SU-DHL-6 (cell line): ENCODE measurements around the gene NEK6.

Experiments used
- H2AFZ ChIP-seq: fragments of 200-600 bp; sonication (generic); 2 replicates; pipeline ENCODE4 v1.6.1; 2014; ENCODE audit warnings: low read depth, mild to moderate bottlenecking, moderate library complexity, mixed read lengths, antibody characterized with exemption, low read length; ENCODE audit not compliant: severe bottlenecking
- H3F3A ChIP-seq: fragments of 200-600 bp; shearing (Covaris generic); 2 replicates; pipeline ENCODE4 v1.6.0; 2016; ENCODE audit warnings: antibody characterized with exemption, mild to moderate bottlenecking; ENCODE audit not compliant: insufficient read depth
- H3K27ac ChIP-seq: fragments of 200-600 bp; sonication (generic); 2 replicates; pipeline ENCODE4 v1.5.1; 2016; ENCODE audit warnings: low read depth, mild to moderate bottlenecking, low read length, moderate library complexity, mixed read lengths
- H3K27me3 ChIP-seq: fragments of 200-600 bp; sonication (generic), shearing (Covaris generic); 2 replicates; pipeline ENCODE4 v1.6.0; 2014; ENCODE audit warnings: mild to moderate bottlenecking, low read length
- H3K36me3 ChIP-seq: fragments of 200-600 bp; sonication (generic); 2 replicates; pipeline ENCODE4 v1.6.1; 2014; ENCODE audit warnings: mild to moderate bottlenecking, low read length, mixed read lengths
- H3K4me2 ChIP-seq: fragments of 300-600, 200-600 bp; shearing (Covaris generic), sonication (generic); 2 replicates; pipeline ENCODE4 v1.6.0; 2014; ENCODE audit warnings: low read length, low read depth, mild to moderate bottlenecking; ENCODE audit not compliant: poor library complexity, severe bottlenecking
- H3K4me3 ChIP-seq: fragments of 200-600 bp; sonication (generic); 2 replicates; pipeline ENCODE4 v1.5.1; 2014; ENCODE audit warnings: antibody characterized with exemption, low read length, mild to moderate bottlenecking, mixed read lengths; ENCODE audit not compliant: insufficient read depth, poor library complexity, severe bottlenecking
- H3K79me2 ChIP-seq: fragments of 200-600 bp; sonication (generic); 2 replicates; pipeline ENCODE4 v1.6.1; 2014; ENCODE audit warnings: mild to moderate bottlenecking, low read length, moderate library complexity; ENCODE audit not compliant: insufficient read depth
- H3K9ac ChIP-seq: fragments of 200-600 bp; sonication (generic); 2 replicates; pipeline ENCODE4 v1.7.0; 2014; ENCODE audit warnings: mild to moderate bottlenecking, low read length
- H3K9me2 ChIP-seq: fragments of 200-600 bp; sonication (generic); replicated peaks from 2 replicates; pipeline ENCODE4 v1.6.1; 2014; ENCODE audit warnings: low read length; ENCODE audit not compliant: insufficient read depth
- H3K9me3 ChIP-seq: fragments of 200-600 bp; sonication (generic); 2 replicates; pipeline ENCODE4 v1.6.1; 2014; ENCODE audit warnings: low read length, mixed read lengths; ENCODE audit not compliant: insufficient read depth
- H4K20me1 ChIP-seq: fragments of 200-600 bp; sonication (generic); 2 replicates; pipeline ENCODE4 v1.6.1; 2014; ENCODE audit warnings: low read depth, mild to moderate bottlenecking, antibody characterized with exemption, low read length, moderate library complexity, mixed read lengths
- CTCF ChIP-seq: fragments of 200-600 bp; sonication (generic); IDR thresholded peaks from one replicate; pipeline ENCODE4 v1.5.1; 2017; ENCODE audit warnings: antibody characterized with exemption, mild to moderate bottlenecking, low read length, moderate library complexity; ENCODE audit not compliant: insufficient read depth, poor library complexity, severe bottlenecking
- EZH2phosphoT487 ChIP-seq: fragments of 200-600 bp; sonication (generic), shearing (Covaris generic); conservative IDR thresholded peaks from 2 replicates; pipeline ENCODE4 v1.6.1; 2018; ENCODE audit warnings: mild to moderate bottlenecking, antibody characterized with exemption, low read length, moderate library complexity, mixed read lengths

The NEK6 gene

GRCh38 chr9:124299515-124300090 is 41.9 kb downstream of the NEK6 start:
- Histone ChIP-seq H3K9me2 (no peaks in the 10 kb centered on the region), H3K27me3 (no peaks in the 10 kb centered on the region), H3K9ac (no peak overlapping the region), H3K9me3 (no peaks in the 10 kb centered on the region), H3K27ac (no peak overlapping the region), H3F3A (no peaks in the 10 kb centered on the region; the same call in 1 of the 2 replicates), H2AFZ (no peak overlapping the region), H3K4me2 (no peak overlapping the region), H3K36me3 (0 out of 2 replicates have a peak, but pooled peaks cover under 1% of the 10 kb centered on the region), H3K4me3 (no peak overlapping the region), H4K20me1 (peaks cover 14% of the 10 kb centered on the region; the same call in 1 of the 2 replicates), H3K79me2 (peaks cover 100% of the 10 kb centered on the region)
- TF ChIP-seq EZH2phosphoT487, result no peak
- no peak for TF ChIP-seq CTCF

GRCh38 chr9:124300312-124300711 is 42.6 kb downstream of the NEK6 start:
- no peaks in the 10 kb centered on the region for H3K9me2 ChIP-seq
- no peaks in the 10 kb centered on the region for H3K27me3 ChIP-seq
- no peaks in the 10 kb centered on the region; the same call in 1 of the 2 replicates for H3F3A ChIP-seq
- no peak overlapping the region for H3K4me2 ChIP-seq
- TF ChIP-seq EZH2phosphoT487 (no peak), CTCF (no peak)
- H3K36me3 ChIP-seq, result 0 out of 2 replicates have a peak, but pooled peaks cover 3% of the 10 kb centered on the region
- no peaks in the 10 kb centered on the region for H3K9me3 ChIP-seq
- peaks cover 14% of the 10 kb centered on the region; the same call in 1 of the 2 replicates for H4K20me1 ChIP-seq
- peaks cover 99% of the 10 kb centered on the region for H3K79me2 ChIP-seq
- H3K4me3 ChIP-seq, result no peak overlapping the region
- H2AFZ ChIP-seq, result no peak overlapping the region
- H3K9ac ChIP-seq, result no peak overlapping the region
- H3K27ac ChIP-seq, result no peak overlapping the region

GRCh38 chr9:124302921-124303320 is 45.2 kb downstream of the NEK6 start:
- Histone ChIP-seq H3K9me3 (no peaks in the 10 kb centered on the region), H3K36me3 (0 out of 2 replicates have a peak, but pooled peaks cover 3% of the 10 kb centered on the region), H3K4me3 (no peak overlapping the region), H3K9me2 (no peaks in the 10 kb centered on the region), H3K79me2 (peaks cover 98% of the 10 kb centered on the region), H2AFZ (no peak overlapping the region), H3K9ac (no peak overlapping the region), H3K27ac (no peak overlapping the region), H3F3A (no peaks in the 10 kb centered on the region; the same call in 1 of the 2 replicates), H4K20me1 (peaks cover 5% of the 10 kb centered on the region; the same call in 1 of the 2 replicates), H3K27me3 (no peaks in the 10 kb centered on the region), H3K4me2 (no peak overlapping the region)
- TF ChIP-seq CTCF, result no peak
- TF ChIP-seq EZH2phosphoT487, result no peak
